ENCODE data around the gene LRMDA.

LRMDA gene

DNA sequence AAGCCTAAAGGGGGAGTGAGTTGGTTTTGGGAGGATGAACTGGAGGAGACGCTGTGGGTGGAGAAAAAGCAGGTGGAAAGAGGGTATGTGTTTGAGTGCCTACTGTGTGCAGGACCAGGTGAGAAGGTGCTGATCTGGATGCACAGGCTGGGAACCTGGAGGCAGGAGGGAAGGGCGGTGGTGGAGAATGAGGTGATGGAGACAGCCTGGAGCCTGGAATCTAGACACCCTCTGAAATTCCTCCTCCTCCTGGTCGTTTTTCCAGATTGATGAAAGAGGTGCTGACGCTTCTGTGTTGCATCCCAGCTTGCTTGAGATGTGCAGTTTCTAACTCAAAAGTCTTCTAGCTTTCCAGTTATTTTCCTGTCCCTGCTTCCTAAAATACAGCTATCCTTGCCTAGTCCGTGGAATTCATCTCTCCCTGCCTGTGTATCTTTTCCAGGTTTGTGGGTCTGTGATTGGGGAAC is 67.5 kb downstream of the LRMDA start:
- H3K27me3 ChIP-seq (ENCODE audit: insufficient read depth, low read length): no peaks in the 10 kb centered on the region
- no peaks in the 10 kb centered on the region for H3K4me1 ChIP-seq (ENCODE audit: insufficient read depth, low read length)
- WGBS: 91% methylated on average over 5 of the region's 5 CpGs
- H3K4me3 ChIP-seq (ENCODE audit: low read length): no peak overlapping the region
- no peaks in the 10 kb centered on the region for H3K36me3 ChIP-seq (ENCODE audit: insufficient read depth, low read length)
- no peak overlapping the region for H3K9ac ChIP-seq (ENCODE audit: low read depth, low read length)
- H3K27ac ChIP-seq (ENCODE audit: low read depth, low read length): no peak overlapping the region
- no peaks in the 10 kb centered on the region for H3K9me3 ChIP-seq (ENCODE audit: insufficient read depth, low read depth, low read length)

DNA sequence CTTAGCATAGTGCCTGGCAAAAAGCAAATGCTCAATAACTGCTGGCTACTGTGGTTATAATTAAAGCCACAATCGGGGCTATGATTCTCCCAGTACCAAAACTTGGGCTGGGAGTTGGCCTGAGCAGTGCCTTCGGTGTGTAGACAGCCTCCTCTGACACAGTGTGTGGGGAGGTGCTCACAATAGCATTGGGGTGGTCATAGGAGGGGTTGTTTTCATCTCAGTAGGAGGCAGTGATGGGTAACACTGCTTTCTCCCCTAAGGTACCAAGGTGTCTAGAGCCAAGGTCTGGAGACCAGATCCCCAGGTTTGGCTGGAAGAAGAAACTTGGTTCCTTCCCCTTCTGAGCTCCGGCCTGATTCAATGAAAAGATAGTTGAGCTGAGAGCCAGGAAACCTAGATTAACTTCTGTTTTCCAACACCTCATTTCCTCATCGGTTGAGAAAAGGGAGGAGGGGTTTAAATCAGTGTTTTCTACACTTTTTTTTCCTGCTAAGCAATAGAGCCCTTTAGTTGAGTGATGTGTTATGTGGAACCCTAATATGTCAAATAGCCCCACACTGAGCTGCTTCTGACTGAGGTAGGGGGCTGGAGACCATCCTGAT is 68.2 kb downstream of the LRMDA start:
- Histone ChIP-seq H3K4me1 (ENCODE audit: insufficient read depth, low read length) (no peaks in the 10 kb centered on the region), H3K4me3 (ENCODE audit: low read length) (no peak overlapping the region), H3K9ac (ENCODE audit: low read depth, low read length) (no peak overlapping the region), H3K36me3 (ENCODE audit: insufficient read depth, low read length) (no peaks in the 10 kb centered on the region), H3K27ac (ENCODE audit: low read depth, low read length) (no peak overlapping the region), H3K27me3 (ENCODE audit: insufficient read depth, low read length) (no peaks in the 10 kb centered on the region), H3K9me3 (ENCODE audit: insufficient read depth, low read depth, low read length) (no peaks in the 10 kb centered on the region)
- WGBS: 95% methylated on average over 4 of the region's 4 CpGs

DNA sequence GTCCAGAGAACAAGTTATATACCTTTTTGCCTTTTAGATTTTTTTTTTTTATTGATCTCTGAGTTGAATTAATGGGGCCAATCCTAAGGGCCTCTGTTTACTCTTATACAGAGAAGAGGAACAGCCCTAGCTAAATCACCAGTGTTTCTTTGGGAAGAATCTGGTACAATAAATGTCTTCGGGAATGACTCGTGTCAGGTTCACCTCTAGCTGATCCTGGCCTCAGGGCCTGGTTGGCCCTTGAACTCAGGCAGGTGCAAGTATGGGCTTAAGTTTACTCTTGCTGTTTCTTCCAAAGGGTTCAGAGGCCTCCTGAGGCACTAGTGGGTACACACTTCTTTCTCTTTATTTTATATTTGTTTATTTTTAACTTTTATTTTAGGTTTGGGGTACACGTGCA is 71.0 kb downstream of the LRMDA start:
- Histone ChIP-seq H3K4me3 (ENCODE audit: low read length) (no peak overlapping the region), H3K4me1 (ENCODE audit: insufficient read depth, low read length) (0 out of 2 replicates have a peak, but pooled peaks cover 4% of the 10 kb centered on the region), H3K9me3 (ENCODE audit: insufficient read depth, low read depth, low read length) (no peaks in the 10 kb centered on the region), H3K27ac (ENCODE audit: low read depth, low read length) (no peak overlapping the region), H3K9ac (ENCODE audit: low read depth, low read length) (no peak overlapping the region), H3K36me3 (ENCODE audit: insufficient read depth, low read length) (no peaks in the 10 kb centered on the region), H3K27me3 (ENCODE audit: insufficient read depth, low read length) (no peaks in the 10 kb centered on the region)
- WGBS: 95% methylated on average over 3 of the region's 3 CpGs

DNA sequence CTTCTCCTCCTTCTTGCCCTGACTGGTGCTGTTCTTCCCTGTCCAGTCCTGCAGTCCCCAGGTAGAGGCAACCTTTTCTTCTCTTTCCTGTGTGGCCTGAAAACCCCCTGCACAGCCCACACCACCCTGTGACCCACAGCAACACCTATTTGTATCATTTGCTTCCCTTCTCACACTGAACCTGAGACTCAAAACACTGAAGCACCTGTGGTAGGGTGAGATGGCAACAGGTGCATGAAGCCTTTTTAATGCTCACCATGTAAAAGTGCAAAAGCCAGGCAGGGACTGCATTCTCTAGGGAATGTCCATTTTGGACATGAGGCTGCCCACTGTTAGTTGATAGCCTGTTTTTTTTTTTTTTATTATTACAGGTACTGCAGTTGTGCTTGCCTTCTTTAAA is 71.4 kb downstream of the LRMDA start:
- H3K9me3 ChIP-seq (ENCODE audit: insufficient read depth, low read depth, low read length): no peaks in the 10 kb centered on the region
- no peak overlapping the region for H3K27ac ChIP-seq (ENCODE audit: low read depth, low read length)
- H3K4me3 ChIP-seq (ENCODE audit: low read length): no peak overlapping the region
- 0 out of 2 replicates have a peak, but pooled peaks cover 4% of the 10 kb centered on the region for H3K4me1 ChIP-seq (ENCODE audit: insufficient read depth, low read length)
- no peaks in the 10 kb centered on the region for H3K27me3 ChIP-seq (ENCODE audit: insufficient read depth, low read length)
- no peaks in the 10 kb centered on the region for H3K36me3 ChIP-seq (ENCODE audit: insufficient read depth, low read length)
- H3K9ac ChIP-seq (ENCODE audit: low read depth, low read length): no peak overlapping the region

DNA sequence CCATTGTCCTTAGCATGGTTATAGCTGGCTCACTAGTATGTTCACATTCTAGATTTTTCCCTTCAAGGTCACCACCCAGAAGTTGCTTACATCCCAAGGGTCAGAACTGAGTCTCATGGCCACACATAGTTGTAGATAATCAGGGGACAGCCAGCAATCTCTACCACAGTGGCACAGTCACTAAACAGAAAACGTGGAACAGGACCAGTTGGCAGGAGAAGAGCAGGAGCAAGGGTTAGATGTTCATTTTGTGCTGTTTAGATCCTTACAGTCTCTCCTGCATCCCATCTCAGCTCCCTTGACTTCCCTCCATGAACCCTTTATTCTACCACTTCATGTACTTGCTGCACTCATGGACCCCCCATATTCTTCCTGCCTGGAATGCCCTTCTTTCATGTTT is 73.9 kb downstream of the LRMDA start:
- no peaks in the 10 kb centered on the region for H3K36me3 ChIP-seq (ENCODE audit: insufficient read depth, low read length)
- no peak overlapping the region for H3K4me3 ChIP-seq (ENCODE audit: low read length)
- H3K9me3 ChIP-seq (ENCODE audit: insufficient read depth, low read depth, low read length): no peaks in the 10 kb centered on the region
- no peak overlapping the region for H3K9ac ChIP-seq (ENCODE audit: low read depth, low read length)
- WGBS: 100% methylated on average over 1 of the region's 1 CpG
- no peaks in the 10 kb centered on the region for H3K27me3 ChIP-seq (ENCODE audit: insufficient read depth, low read length)
- H3K27ac ChIP-seq (ENCODE audit: low read depth, low read length): no peak overlapping the region
- 0 out of 2 replicates have a peak, but pooled peaks cover 4% of the 10 kb centered on the region for H3K4me1 ChIP-seq (ENCODE audit: insufficient read depth, low read length)

DNA sequence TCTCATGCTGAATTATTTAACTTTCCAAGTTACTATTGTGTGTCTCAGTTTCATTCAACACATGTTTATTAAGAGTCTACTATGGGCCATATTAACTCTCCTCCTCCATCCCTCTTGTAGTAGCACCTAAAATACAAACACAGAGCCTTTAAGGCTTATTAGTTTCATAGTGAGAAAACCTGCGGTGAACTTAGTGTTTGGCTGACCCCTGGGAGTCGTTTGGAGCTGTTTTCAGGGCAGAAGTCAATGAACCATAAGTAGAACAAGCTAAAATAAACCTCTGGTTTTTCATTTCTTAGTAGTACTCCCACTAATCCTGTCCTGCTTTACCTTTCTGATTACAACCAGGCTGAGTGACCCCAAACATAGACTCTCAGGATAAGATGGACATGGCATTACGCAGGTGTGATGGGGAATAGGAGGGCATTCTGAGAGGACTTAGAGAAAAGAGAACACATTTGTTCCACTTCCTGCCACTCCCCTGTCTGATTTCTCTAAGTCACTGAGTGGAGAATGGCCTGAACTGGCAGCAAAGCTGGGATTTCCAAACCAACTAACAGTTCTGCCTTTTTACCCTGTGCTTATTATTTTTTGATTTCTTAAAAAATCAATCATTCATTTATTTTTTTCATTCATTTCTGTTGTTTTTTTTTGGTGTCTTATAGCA is 74.5 kb downstream of the LRMDA start:
- Histone ChIP-seq H3K36me3 (ENCODE audit: insufficient read depth, low read length) (no peaks in the 10 kb centered on the region), H3K4me1 (ENCODE audit: insufficient read depth, low read length) (0 out of 2 replicates have a peak, but pooled peaks cover 4% of the 10 kb centered on the region)
- 94% methylated on average over 3 of the region's 3 CpGs for WGBS

DNA sequence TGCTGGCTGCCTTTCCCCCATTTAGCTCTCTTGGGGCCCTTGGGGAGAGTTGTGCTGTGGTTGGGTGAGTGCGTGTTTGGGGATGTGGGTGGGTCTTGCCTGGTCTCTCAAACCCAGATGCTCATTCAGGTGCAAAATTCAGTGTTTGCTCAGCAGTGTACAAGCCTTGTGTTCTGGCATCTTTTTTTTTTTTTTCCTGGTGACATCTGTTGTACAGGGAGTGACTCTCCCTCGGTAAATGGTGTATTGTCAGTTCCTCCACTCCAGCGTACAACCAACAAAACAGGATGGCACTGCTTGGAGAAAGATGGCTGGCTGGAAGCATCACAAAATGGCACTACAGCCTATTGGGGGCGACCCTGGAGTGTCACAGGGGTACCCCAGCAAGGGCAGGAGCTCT is 75.5 kb downstream of the LRMDA start:
- whole genome bisulfite sequencing: 90% methylated on average over 4 of the region's 4 CpGs
- no peak overlapping the region for H3K9ac ChIP-seq (ENCODE audit: low read depth, low read length)
- no peak overlapping the region for H3K4me3 ChIP-seq (ENCODE audit: low read length)
- H3K27ac ChIP-seq (ENCODE audit: low read depth, low read length): no peak overlapping the region
- H3K9me3 ChIP-seq (ENCODE audit: insufficient read depth, low read depth, low read length): no peaks in the 10 kb centered on the region
- H3K36me3 ChIP-seq (ENCODE audit: insufficient read depth, low read length): no peaks in the 10 kb centered on the region
- H3K4me1 ChIP-seq (ENCODE audit: insufficient read depth, low read length): 0 out of 2 replicates have a peak, but pooled peaks cover 4% of the 10 kb centered on the region
- H3K27me3 ChIP-seq (ENCODE audit: insufficient read depth, low read length): 0 out of 2 replicates have a peak, but pooled peaks cover 5% of the 10 kb centered on the region

More for the DNA sequence above, 74.5 kb downstream of the LRMDA start:
- Histone ChIP-seq H3K27me3 (ENCODE audit: insufficient read depth, low read length) (no peaks in the 10 kb centered on the region), H3K27ac (ENCODE audit: low read depth, low read length) (no peak overlapping the region), H3K4me3 (ENCODE audit: low read length) (no peak overlapping the region), H3K9me3 (ENCODE audit: insufficient read depth, low read depth, low read length) (no peaks in the 10 kb centered on the region), H3K9ac (ENCODE audit: low read depth, low read length) (no peak overlapping the region)

DNA sequence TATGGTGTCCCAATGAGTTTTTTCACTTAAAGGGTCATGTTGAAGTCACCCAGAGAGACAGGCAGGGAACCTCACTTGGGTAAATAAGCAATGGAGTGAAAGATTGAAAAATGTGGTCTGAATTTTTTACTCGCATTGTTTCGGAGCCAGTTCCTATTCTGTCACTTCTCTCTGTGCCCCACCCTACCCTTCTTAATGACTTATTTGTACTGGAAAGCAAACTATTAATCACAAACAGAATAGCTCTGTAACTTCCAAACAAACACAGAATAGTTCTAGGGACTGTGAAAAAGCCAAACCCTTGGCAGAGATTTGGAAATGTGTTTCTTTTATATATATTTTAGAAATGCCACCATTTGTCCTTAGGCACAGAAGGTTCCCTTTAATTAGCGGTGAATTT is 76.0 kb downstream of the LRMDA start:
- no peaks in the 10 kb centered on the region for H3K9me3 ChIP-seq (ENCODE audit: insufficient read depth, low read depth, low read length)
- H3K27ac ChIP-seq (ENCODE audit: low read depth, low read length): no peak overlapping the region
- no peak overlapping the region for H3K4me3 ChIP-seq (ENCODE audit: low read length)
- 100% methylated on average over 3 of the region's 3 CpGs for whole genome bisulfite sequencing
- no peak overlapping the region for H3K9ac ChIP-seq (ENCODE audit: low read depth, low read length)
- H3K27me3 ChIP-seq (ENCODE audit: insufficient read depth, low read length): peaks cover 9% of the 10 kb centered on the region; the same call in 1 of the 2 replicates
- 0 out of 2 replicates have a peak, but pooled peaks cover 4% of the 10 kb centered on the region for H3K4me1 ChIP-seq (ENCODE audit: insufficient read depth, low read length)
- no peaks in the 10 kb centered on the region for H3K36me3 ChIP-seq (ENCODE audit: insufficient read depth, low read length)

DNA sequence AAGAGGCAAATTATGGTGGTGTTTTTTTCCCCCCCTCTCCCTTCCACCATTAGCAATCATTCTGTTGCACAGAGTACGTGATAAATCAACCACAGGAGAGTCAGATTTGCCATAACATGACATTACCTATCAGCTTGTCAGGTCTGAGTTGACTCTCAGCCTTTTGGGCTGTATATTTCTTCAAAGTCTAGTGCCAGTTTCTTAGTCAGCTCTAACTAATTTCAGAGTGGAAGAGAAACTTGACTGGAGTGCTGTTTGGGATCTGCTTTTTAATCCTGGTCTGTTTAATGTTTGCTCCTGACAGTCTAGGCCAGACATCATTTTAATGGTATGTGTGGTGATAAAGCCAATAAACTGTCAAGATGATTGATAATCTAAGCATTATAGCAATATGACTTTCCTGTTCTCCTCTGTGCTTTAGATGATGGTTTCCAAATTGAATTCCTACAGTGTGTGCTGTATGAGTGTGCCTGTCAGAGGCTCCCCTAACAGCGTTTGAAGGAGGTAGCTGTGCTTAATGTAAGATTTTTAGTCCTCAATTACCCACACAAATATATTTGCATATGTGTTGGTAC is 76.9 kb downstream of the LRMDA start:
- WGBS: 89% methylated on average over 1 of the region's 2 CpGs
- H3K27ac ChIP-seq (ENCODE audit: low read depth, low read length): no peak overlapping the region

DNA sequence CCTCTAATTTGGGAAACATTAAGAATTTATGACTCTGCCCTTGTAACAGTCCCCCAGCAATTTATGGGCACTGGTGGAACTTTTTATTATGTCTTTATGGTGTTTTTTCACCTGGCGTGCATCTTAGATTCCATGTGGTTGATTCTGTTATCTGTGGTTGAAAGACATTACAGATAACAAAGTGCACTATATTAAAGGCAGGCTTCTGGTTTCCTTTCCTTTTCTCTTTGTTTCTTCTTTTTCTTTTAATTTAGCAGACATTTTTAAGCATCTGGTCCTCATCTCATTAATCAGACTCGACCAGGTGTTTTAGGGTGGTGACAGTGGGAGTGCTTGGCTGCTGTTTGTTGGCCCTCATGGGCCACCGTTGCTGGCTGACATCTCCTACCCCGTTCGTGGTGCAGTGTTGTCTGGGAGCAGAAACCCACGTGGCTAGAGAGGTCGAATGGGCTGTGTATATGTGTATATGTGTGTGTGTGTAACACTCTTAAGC is 77.4 kb downstream of the LRMDA start:
- 78% methylated on average over 7 of the region's 7 CpGs for WGBS
- no peak overlapping the region for H3K27ac ChIP-seq (ENCODE audit: low read depth, low read length)
- no peak overlapping the region for H3K9ac ChIP-seq (ENCODE audit: low read depth, low read length)
- H3K36me3 ChIP-seq (ENCODE audit: insufficient read depth, low read length): no peaks in the 10 kb centered on the region
- H3K27me3 ChIP-seq (ENCODE audit: insufficient read depth, low read length): peaks cover 11% of the 10 kb centered on the region; the same call in 1 of the 2 replicates
- peaks cover 11% of the 10 kb centered on the region for H3K4me1 ChIP-seq (ENCODE audit: insufficient read depth, low read length)
- no peaks in the 10 kb centered on the region for H3K9me3 ChIP-seq (ENCODE audit: insufficient read depth, low read depth, low read length)
- H3K4me3 ChIP-seq (ENCODE audit: low read length): no peak overlapping the region

More for the DNA sequence above, 76.9 kb downstream of the LRMDA start:
- Histone ChIP-seq H3K27me3 (ENCODE audit: insufficient read depth, low read length) (peaks cover 11% of the 10 kb centered on the region; the same call in 1 of the 2 replicates), H3K36me3 (ENCODE audit: insufficient read depth, low read length) (no peaks in the 10 kb centered on the region), H3K9me3 (ENCODE audit: insufficient read depth, low read depth, low read length) (no peaks in the 10 kb centered on the region), H3K4me1 (ENCODE audit: insufficient read depth, low read length) (peaks cover 11% of the 10 kb centered on the region), H3K4me3 (ENCODE audit: low read length) (no peak overlapping the region), H3K9ac (ENCODE audit: low read depth, low read length) (no peak overlapping the region)

DNA sequence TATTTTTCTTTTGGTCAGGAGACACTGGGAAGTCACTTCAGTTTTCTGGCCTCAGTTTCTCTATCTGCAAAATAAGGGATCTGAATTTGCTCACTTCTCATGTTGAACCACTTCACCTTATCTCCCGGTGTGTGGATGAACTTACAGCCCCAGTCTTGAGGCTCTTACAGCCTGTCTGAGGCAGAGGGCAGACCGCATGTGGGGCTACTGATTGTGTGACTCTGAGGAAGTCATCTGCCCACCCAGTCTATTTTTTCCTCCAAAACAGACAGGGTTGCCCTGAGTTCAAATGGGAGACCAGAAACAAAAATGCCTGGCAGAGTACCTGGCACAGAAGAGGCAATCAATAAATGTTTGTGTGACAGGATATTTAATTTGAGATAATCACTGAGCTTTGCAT is 78.3 kb downstream of the LRMDA start:
- no peak overlapping the region for H3K27ac ChIP-seq (ENCODE audit: low read depth, low read length)
- WGBS: 91% methylated on average over 2 of the region's 2 CpGs
- no peak overlapping the region for H3K9ac ChIP-seq (ENCODE audit: low read depth, low read length)

More for the DNA sequence above, 78.3 kb downstream of the LRMDA start:
- Histone ChIP-seq H3K4me1 (ENCODE audit: insufficient read depth, low read length) (peaks cover 11% of the 10 kb centered on the region), H3K9me3 (ENCODE audit: insufficient read depth, low read depth, low read length) (no peaks in the 10 kb centered on the region), H3K36me3 (ENCODE audit: insufficient read depth, low read length) (no peaks in the 10 kb centered on the region), H3K4me3 (ENCODE audit: low read length) (no peak overlapping the region), H3K27me3 (ENCODE audit: insufficient read depth, low read length) (peaks cover 11% of the 10 kb centered on the region; the same call in 1 of the 2 replicates)
